ENCODE measurements around the gene SRRT. TPM values are rescaled to one million over a fixed set of nuclear protein-coding genes. Genes with fewer than 3 reads are reported as not detected.
A peak's percentile ranks its signal among the peaks of the same experiment; 100 is the strongest.

The SRRT gene
- total and polyA plus RNA-seq, 8 donors = 45.2 to 184 (median 77.6) TPM

DNA sequence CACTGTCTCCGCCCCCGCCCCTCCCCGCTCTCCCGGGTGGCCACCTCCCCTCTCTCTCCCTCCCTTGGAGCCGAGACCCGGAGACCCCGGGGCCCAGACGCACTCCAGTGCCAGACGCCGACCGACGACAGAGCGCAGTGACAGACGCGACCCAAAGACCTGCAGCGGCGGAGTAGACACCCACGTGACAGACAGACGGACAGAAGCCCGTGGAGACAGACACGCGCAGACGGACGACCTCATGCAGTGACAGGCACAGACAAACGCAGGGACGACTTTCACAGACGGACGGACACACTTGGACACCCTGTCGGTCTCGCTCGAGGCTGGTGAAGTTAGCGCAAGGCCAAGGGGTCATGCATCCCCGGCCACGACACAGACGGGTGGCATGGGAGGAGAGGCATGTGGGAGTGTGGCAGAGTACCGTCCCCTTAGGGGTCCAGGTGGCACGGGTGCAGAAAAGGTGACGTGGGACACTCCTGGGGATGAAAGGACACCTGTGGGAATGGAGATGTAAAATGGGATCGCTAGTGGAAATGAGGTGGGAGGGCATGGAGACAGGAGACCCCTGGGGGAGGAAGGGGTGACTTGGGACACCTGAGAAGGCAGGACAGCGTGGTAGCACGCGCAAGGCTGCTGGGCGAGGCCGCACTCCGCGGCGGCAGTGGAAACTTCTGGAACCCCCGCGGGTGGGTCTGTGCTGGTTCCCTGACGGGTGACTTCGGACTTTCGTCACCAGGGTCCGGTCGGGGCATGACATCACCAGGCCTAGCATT lies 21.2 kb downstream of the SRRT start:
- Histone ChIP-seq H3K9me3 (no peaks in the 10 kb centered on the region), H3K27ac (no peak overlapping the region), H3K36me3 (no peaks in the 10 kb centered on the region), H3K4me3 (peak overlapping the region; percentile 41 to 56 (median 46)), H3K27me3 (peaks cover 19 to 86% (median 34%) of the 10 kb centered on the region in 3 donors), H3K4me1 (peaks cover 31 to 40% (median 38%) of the 10 kb centered on the region in 4 donors)
- intact Hi-C loops (cut with DNase I; ENCODE audit: low total_unique reads) = loop anchor here (5.0 kb wide), 1 partner anchor 161 kb away; no protein-coding TSS in a partner anchor
- WGBS, 5 donors = 4 to 6% (median 4%) methylated on average over 35 to 54 of the region's 54 CpGs
- peak; percentile 54 to 83 for DNase-seq
- TF ChIP-seq, protein P1, sequence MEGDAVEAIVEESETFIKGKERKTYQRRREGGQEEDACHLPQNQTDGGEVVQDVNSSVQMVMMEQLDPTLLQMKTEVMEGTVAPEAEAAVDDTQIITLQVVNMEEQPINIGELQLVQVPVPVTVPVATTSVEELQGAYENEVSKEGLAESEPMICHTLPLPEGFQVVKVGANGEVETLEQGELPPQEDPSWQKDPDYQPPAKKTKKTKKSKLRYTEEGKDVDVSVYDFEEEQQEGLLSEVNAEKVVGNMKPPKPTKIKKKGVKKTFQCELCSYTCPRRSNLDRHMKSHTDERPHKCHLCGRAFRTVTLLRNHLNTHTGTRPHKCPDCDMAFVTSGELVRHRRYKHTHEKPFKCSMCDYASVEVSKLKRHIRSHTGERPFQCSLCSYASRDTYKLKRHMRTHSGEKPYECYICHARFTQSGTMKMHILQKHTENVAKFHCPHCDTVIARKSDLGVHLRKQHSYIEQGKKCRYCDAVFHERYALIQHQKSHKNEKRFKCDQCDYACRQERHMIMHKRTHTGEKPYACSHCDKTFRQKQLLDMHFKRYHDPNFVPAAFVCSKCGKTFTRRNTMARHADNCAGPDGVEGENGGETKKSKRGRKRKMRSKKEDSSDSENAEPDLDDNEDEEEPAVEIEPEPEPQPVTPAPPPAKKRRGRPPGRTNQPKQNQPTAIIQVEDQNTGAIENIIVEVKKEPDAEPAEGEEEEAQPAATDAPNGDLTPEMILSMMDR (IDR thresholded peaks at IDR 0.05) = no peak
- no peak for TF ChIP-seq POLR2A (IDR thresholded peaks at IDR 0.05)
- no peak for TF ChIP-seq EP300 (IDR thresholded peaks at IDR 0.05)
- no peak for TF ChIP-seq POLR2AphosphoS5 (IDR thresholded peaks at IDR 0.05)

DNA sequence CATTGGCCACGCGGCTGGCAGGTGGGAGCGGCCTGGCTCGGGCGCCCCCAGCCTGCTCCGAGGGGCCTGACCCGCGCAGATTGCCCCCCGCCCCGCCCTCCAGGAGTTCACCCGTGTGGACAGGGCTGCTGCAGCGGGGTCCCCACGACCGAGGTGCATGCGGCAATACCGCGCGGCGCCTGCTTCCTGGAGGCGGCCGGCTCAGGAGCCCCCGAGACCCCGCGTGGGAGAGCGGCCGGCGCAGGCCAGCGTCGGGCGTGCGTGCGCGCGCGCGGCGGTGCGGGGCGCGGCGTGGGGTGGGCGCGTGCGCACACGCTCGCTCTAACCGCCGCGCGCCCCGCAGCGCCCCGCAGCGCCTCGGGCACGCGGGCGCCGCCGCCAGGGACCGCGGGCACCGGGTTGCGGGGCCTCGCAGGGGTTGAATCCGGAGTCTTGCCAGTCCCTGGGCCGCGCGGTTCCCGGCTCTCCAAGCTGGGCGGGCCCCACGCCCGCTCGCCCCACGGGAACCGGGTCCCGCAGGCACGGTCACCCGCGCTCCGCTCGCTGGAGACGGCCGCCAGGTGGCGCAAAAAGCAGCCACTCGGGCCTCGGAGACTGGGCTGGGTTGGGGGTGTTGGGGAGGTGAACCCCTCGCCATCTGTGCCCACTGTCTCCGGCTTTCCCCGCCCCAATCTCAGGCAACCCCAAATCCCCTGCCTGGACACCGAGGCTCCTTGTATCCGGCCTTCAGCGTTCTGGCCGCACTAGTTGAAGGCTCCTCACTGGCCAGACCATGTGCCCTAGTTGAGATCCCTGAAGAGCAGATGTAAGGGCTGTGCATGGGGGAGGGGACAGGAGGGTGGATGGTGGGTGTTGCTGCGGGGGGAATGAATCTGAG lies 22.1 kb downstream of the SRRT start:
- H3K27ac ChIP-seq = no peak overlapping the region
- 1 to 8% (median 2%) methylated on average over 14 to 95 of the region's 95 CpGs for WGBS, 5 donors
- no peaks in the 10 kb centered on the region for H3K36me3 ChIP-seq
- no peaks in the 10 kb centered on the region for H3K9me3 ChIP-seq
- TF ChIP-seq, protein P1 (IDR thresholded peaks at IDR 0.05) = peak in 5 of 7 experiments; percentile 51 to 85 (median 63)
- TF ChIP-seq POLR2AphosphoS5 (IDR thresholded peaks at IDR 0.05) (no peak), POLR2A (IDR thresholded peaks at IDR 0.05) (no peak), EP300 (IDR thresholded peaks at IDR 0.05) (no peak)
- H3K27me3 ChIP-seq = peaks cover 19 to 90% (median 34%) of the 10 kb centered on the region in 3 donors
- intact Hi-C loops (cut with DNase I; ENCODE audit: low total_unique reads) = loop anchor here (5.0 kb wide), 1 partner anchor 160 kb away; no protein-coding TSS in a partner anchor
- H3K4me3 ChIP-seq = peak overlapping the region; percentile 41 to 56 (median 46)
- peaks cover 31 to 39% (median 34%) of the 10 kb centered on the region in 4 donors for H3K4me1 ChIP-seq
- DNase-seq = peak; percentile 63 to 80

DNA sequence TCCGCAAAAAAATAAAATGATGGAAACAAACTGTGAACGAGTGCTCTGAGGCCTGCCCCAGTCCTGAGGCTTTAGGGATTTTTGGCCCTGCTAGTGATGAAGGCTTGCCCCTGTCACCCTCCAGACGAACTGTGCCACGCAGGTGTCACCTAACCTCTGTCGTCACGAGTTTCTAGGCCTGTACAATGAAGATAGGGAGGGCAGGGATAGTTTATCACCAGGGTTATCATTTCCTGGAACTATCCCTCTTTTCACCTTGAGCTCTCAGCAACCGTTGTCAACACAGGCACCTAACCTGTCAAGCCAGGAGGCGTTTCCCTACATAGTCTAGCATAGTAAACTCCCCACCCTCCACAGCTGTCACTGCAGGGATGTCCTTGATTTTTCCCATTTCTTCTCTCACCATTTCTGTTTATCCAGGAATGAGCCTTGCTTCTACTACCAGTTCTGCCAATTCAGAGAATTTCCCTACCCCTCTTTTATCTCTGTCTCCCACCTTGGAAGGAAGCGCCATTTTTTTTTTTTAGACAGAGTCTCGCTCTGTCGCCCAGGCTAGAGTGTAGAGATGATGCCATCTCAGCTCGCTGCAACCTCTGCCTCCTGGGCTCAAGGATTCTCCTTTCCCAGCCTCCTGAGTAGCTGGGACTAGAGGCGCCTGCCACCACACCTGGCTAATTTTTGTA lies 23.0 kb downstream of the SRRT start:
- DNase-seq = peak in 1 of 2 donors; percentile 76
- intact Hi-C loops (cut with DNase I; ENCODE audit: low total_unique reads) = loop anchor here (5.0 kb wide), 1 partner anchor 159 kb away; no protein-coding TSS in a partner anchor
- H3K36me3 ChIP-seq = no peaks in the 10 kb centered on the region
- peaks cover 19 to 91% (median 34%) of the 10 kb centered on the region in 3 donors for H3K27me3 ChIP-seq
- peaks cover 31 to 41% (median 34%) of the 10 kb centered on the region in 4 donors for H3K4me1 ChIP-seq
- TF ChIP-seq, protein P1 (IDR thresholded peaks at IDR 0.05) = no peak
- TF ChIP-seq POLR2AphosphoS5 (IDR thresholded peaks at IDR 0.05) (no peak), EP300 (IDR thresholded peaks at IDR 0.05) (no peak), POLR2A (IDR thresholded peaks at IDR 0.05) (no peak)
- no peak overlapping the region for H3K27ac ChIP-seq
- WGBS, 5 donors = 62 to 69% (median 66%) methylated on average over 13 of the region's 13 CpGs
- H3K9me3 ChIP-seq = no peaks in the 10 kb centered on the region
- H3K4me3 ChIP-seq = no peak overlapping the region
